ENCODE measurements around the gene KRTAP10-9. TPM values are rescaled to one million over a fixed set of nuclear protein-coding genes. Genes with fewer than 3 reads are reported as not detected.
"Not testable (repeated sequence)": the region's sequence is repeated elsewhere in the genome, so short reads cannot be mapped to it uniquely, and the experiment has no call there.

KRTAP10-9 gene
- polyA plus RNA-seq, 4 donors, result not detected

GRCh38 chr21:44656868-44657267 is 30.0 kb downstream of the KRTAP10-9 start:
- no peak for DNase-seq (ENCODE audit: low read depth in 4 of 4, low spot score in 3 of 4)

DNA sequence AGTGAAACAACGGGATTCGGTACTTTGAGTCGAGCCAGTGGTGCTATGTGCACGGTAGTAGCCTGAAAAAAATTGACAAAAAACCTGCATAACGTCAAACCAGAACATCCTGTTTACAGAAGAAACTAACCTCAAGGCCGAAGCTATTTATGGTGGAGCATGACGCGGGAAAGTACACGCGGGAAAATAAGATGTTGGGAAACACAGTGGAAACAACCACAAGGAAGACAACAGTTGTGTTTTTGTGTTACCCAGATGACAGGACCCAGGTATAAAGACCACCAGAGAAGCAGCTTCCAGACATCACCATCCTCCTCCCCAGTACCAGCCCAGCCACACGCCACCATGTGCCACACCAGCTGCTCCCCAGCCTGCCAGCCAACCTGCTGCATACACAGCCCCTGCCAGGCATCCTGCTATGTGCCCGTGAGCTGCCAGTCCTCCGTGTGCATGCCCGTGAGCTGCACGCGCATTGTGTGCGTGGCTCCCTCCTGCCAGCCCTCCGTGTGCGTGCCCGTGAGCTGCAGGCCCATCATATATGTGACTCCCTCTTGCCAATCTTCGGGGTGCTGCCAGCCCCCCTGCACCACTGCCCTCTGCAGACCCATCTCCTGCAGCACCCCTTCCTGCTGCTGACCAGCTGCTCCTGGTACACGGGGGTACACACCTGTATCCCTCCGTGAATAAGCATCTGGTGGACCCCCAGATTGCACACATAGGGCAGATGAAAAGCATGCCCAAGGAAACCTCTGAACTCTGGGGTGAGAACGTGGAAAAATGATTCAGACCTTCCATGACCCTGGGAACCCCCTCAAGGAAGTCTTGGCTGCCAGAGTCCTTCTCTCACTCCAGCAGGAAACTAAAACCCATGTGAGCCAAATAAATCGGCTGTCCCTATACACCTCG is 31.0 kb downstream of the KRTAP10-9 start, which contains the start of gene KRTAP12-3:
Gene KRTAP12-3, plus strand, starts transcription at position 298 of the 906 bp plus-strand sequence. Its CDS starts 48 bp downstream, at position 346.
- no peak for DNase-seq (ENCODE audit: low read depth in 4 of 4, low spot score in 3 of 4)

GRCh38 chr21:44658541-44658910 is 31.6 kb downstream of the KRTAP10-9 start:
- DNase-seq (ENCODE audit: low read depth in 4 of 4, low spot score in 3 of 4), result no peak

DNA sequence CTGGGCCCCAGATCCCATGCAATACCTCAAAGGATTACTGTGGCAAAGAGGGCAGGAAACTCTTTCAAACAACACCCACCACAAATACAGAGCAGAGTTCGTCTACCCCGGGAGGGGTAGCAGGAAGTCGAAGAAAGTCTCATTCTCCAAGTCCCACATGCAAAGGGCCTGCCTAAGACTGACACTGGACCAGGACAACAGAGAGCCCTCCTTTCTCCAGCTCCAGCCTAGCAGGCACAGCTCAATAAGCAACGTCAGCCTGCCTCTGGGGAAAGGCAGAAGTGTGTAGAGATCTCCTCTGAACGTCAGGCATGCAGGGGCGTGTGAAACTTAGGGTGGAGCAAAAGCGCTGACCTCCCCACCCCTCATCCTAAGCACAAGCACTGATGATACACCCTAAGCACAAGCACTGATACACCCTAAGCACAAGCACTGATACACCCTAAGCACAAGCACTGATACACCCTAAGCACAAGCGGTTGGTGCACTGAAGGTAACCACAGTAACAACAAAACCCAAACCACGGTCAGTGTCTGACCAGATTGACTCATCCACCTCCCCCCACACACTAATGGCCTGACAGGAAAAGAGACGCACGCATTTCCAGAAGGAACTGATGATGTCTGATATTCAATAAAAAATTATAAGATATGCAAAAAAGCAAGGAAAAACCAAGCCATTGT is 32.2 kb downstream of the KRTAP10-9 start:
- DNase-seq (ENCODE audit: low read depth in 4 of 4, low spot score in 3 of 4), result no peak

GRCh38 chr21:44661567-44661966 is 34.7 kb downstream of the KRTAP10-9 start:
- DNase-seq (ENCODE audit: low read depth in 4 of 4, low spot score in 3 of 4), result not testable (repeated sequence)

- no peak for DNase-seq (ENCODE audit: low read depth in 4 of 4, low spot score in 3 of 4)
Measured at GRCh38 chr21:44664691-44665090, 37.8 kb downstream of the KRTAP10-9 start.

DNA sequence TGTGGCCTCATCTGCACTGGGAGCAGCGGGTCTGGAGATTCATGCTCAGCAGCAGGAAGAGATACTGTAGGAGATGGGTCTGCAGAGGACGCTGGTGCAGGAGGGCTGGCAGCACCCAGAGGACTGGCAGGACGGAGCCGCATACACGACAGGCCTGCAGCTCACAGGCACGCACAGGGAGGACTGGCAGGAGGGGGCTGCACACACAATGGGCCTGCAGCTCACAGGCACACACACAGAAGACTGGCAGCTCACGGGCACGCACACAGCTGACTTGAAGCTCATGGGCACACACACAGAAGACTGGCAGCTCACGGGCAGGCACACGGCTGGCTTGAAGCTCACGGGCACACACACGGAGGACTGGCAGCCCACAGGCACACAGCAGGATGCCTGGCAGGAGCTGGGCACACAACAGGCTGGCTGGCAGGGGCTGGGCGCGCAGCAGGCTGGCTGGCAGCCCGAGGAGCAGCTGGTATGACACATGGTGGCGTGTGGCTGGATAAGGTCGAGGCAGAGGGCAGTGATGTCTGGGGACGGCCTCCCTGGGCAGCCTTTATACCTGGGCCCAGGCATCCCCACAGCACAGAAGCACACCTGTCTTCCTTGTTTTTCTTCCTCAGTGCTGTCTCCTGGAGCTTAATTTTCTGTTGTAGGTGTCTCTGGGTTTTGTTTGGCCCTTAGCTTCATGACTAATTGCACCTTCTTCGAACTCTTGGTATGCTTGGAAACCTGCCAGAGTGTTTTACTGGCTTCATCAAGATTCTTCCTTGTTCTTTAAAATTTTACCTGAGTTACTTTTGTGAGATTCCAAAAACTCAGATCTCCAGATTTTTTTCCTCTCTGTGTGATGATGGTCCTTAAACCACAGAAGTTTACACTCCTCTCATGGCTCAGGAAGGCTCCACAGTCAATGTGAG is 39.8 kb downstream of the KRTAP10-9 start, which contains the start of gene KRTAP12-2:
Gene KRTAP12-2, minus strand, starts transcription at position 527 of the 920 bp plus-strand sequence. Its CDS starts 41 bp downstream, at position 486.
- DNase-seq (ENCODE audit: low read depth in 4 of 4, low spot score in 3 of 4), result no peak

GRCh38 chr21:44667612-44668011 is 40.7 kb downstream of the KRTAP10-9 start:
- no peak for DNase-seq (ENCODE audit: low read depth in 4 of 4, low spot score in 3 of 4)

DNA sequence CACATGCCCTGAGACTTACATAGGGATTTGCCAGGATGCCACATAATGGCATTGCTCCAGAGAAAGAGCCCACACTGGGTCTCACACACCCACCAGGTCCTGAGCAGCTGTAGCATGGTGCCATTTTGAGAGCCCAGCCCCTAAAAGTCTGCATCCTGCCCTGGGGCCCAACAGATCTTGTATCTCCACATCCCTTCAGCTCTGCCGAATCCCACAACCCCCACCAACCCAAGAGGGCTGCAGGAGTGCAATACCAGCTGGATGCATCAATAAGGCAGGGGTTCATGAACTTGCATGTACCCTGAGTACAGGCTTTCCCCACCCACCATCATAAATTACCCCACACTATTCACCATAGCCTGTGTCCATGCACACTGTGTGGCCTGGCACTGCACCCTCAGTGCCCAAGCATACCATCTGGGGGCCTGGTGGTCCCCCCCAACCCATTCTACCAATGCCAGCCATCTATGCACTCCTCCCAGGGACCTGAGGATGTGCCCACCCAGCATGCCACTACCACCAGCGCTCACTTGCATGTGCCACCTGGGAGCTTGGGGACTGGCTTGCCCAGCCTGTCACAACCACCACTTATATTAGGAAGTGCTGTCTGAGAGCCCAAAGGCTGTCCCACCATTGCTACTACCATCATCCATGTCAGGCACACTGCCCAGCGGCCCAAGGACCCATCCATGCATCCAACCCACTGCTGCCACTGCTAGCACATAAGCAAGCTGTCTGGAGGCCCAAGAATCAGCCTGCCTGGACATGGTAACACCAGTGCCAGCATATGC is 43.9 kb downstream of the KRTAP10-9 start:
- DNase-seq (ENCODE audit: low read depth in 4 of 4, low spot score in 3 of 4), result no peak

DNA sequence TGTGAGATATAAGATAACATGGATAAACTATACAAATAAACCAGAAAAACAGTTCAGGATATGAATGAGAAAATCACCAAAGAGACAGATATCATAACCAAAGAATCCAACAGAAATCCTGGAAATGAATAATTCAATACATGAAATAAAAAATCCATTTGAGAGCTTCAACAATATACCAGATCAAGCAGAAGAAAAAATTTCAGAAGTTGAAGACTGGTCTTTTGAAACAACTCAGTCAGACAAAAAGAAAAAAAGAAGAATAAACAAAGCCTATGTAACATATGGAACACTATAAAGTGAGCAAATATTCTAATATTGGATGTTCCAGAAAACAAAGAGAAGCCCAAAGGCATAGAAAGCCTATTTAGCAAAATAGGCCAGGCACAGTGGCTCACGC is 45.0 kb downstream of the KRTAP10-9 start:
- no peak for DNase-seq (ENCODE audit: low read depth in 4 of 4, low spot score in 3 of 4)

DNA sequence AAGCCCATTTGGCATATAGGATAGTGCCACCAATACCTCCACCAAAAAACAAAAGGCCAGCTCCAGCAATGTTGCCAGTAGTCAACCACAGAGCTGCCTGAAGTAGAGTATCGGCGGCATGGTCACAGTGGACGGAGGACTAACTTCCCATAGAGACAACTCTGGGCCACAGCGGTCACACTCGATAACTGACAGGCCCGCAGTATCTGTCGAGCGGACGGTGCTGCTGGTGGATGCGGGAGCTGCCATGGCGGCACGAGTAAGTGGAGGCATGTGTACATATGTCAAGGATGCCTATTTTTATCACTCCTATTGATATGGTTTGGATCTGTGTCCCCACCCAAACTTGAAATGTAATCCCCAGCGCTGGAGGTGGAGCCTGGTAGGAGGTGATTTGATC is 51.0 kb downstream of the KRTAP10-9 start:
- no peak for DNase-seq (ENCODE audit: low read depth in 4 of 4, low spot score in 3 of 4)

Other genes with a start within 250 kb of the KRTAP10-9 start
- 1 to 10 TPM; 4.3 to 5.4 (median 4.9) TPM for gene LRRC3, start 171.6 kb upstream of the KRTAP10-9 start, polyA plus RNA-seq (ENCODE audit: insufficient read length in 4 of 4)
- not detected for gene KRTAP10-1, start 86.9 kb upstream of the KRTAP10-9 start, polyA plus RNA-seq (ENCODE audit: insufficient read length in 4 of 4)
- gene KRTAP10-2, start 75.6 kb upstream of the KRTAP10-9 start, polyA plus RNA-seq (ENCODE audit: insufficient read length in 4 of 4), result under 1 TPM in 1 of 4 donors, not detected in 3; 0.05 TPM
- not detected for gene KRTAP10-3, start 68.3 kb upstream of the KRTAP10-9 start, polyA plus RNA-seq (ENCODE audit: insufficient read length in 4 of 4)
- not detected for gene KRTAP10-4, start 53.4 kb upstream of the KRTAP10-9 start, polyA plus RNA-seq (ENCODE audit: insufficient read length in 4 of 4)
- not detected for gene KRTAP10-5, start 46.5 kb upstream of the KRTAP10-9 start, polyA plus RNA-seq (ENCODE audit: insufficient read length in 4 of 4)
- not detected for gene KRTAP10-6, start 34.6 kb upstream of the KRTAP10-9 start, polyA plus RNA-seq (ENCODE audit: insufficient read length in 4 of 4)
- not detected for gene KRTAP10-7, start 26.5 kb upstream of the KRTAP10-9 start, polyA plus RNA-seq (ENCODE audit: insufficient read length in 4 of 4)
- gene KRTAP10-8, start 15.0 kb upstream of the KRTAP10-9 start, polyA plus RNA-seq (ENCODE audit: insufficient read length in 4 of 4), result not detected
- not detected for gene KRTAP10-10, start 10.3 kb downstream of the KRTAP10-9 start, polyA plus RNA-seq (ENCODE audit: insufficient read length in 4 of 4)
- gene KRTAP10-11, start 19.3 kb downstream of the KRTAP10-9 start, polyA plus RNA-seq (ENCODE audit: insufficient read length in 4 of 4), result not detected
- not detected for gene KRTAP12-4, start 27.6 kb downstream of the KRTAP10-9 start, polyA plus RNA-seq (ENCODE audit: insufficient read length in 4 of 4)
- gene KRTAP12-3, start 30.8 kb downstream of the KRTAP10-9 start, polyA plus RNA-seq (ENCODE audit: insufficient read length in 4 of 4), result not detected
- gene KRTAP12-2, start 39.8 kb downstream of the KRTAP10-9 start, polyA plus RNA-seq (ENCODE audit: insufficient read length in 4 of 4), result not detected
- gene KRTAP12-1, start 55.1 kb downstream of the KRTAP10-9 start, polyA plus RNA-seq (ENCODE audit: insufficient read length in 4 of 4), result not detected
- not detected for gene KRTAP10-12, start 70.1 kb downstream of the KRTAP10-9 start, polyA plus RNA-seq (ENCODE audit: insufficient read length in 4 of 4)
- gene TSPEAR, start 84.5 kb downstream of the KRTAP10-9 start, polyA plus RNA-seq (ENCODE audit: insufficient read length in 4 of 4), result 1 to 10 TPM in 1 of 4 donors, under 1 TPM in 3; 0.60 to 1.2 (median 0.82) TPM
- gene UBE2G2, start 174.7 kb downstream of the KRTAP10-9 start, polyA plus RNA-seq (ENCODE audit: insufficient read length in 4 of 4), result 10 to 100 TPM; 76.2 to 97.8 (median 84.2) TPM
- gene SUMO3, start 191.0 kb downstream of the KRTAP10-9 start, polyA plus RNA-seq (ENCODE audit: insufficient read length in 4 of 4), result 100 to 1,000 TPM; 112 to 128 (median 121) TPM
- 100 to 1,000 TPM; 283 to 306 (median 289) TPM for gene PTTG1IP, start 246.6 kb downstream of the KRTAP10-9 start, polyA plus RNA-seq (ENCODE audit: insufficient read length in 4 of 4)